GM21528 (cell line): Measurements from ENCODE around the gene ZC3H12D.

ENCODE experiments used
- ATAC-seq: cut with Tn5 transposase; IDR thresholded peaks from one replicate; pipeline ENCODE4 v1.9.1; 2021; ENCODE audit warnings: mild to moderate bottlenecking, moderate library complexity; ENCODE audit not compliant: unreplicated experiment, low FRiP score

Gene ZC3H12D

DNA sequence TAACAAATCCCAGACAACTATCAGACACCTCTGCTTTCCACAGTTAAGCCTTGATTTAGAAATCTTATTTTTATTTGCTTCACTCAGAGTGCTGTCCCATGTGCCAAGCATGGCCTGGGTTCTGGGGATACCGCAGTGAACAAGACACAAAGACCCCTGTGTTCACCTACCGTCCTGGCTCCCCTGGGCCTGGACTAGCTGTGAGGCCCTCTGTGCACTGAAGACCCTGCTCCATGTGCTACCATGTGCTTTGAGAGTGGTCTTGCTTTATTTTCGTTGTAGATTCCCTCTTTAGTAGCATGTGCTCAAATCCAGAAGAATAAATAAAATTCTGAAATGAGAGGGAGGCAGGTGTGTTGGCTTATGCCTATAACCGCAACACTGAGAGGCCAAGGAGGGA, 62.2 kb downstream of the ZC3H12D start:
- no peak for ATAC-seq

DNA sequence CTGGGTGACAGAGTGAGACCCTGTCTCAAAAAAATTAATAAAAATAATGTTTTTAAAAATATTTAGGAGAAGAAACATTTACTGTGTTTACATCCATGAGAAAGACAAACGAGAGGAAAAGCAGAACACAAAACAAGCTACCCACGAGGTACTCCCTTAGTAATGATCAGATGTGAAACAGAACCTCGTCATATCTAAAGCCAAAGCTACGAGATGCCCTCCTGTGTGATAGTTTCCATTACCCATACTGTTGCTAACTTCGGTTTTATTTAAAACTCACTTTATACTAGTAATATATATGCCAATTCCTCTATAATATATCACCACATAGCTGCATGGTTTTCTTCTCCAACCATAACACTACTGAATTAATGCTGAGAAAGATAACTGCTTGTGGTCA, 63.7 kb downstream of the ZC3H12D start:
- no peak for ATAC-seq

DNA sequence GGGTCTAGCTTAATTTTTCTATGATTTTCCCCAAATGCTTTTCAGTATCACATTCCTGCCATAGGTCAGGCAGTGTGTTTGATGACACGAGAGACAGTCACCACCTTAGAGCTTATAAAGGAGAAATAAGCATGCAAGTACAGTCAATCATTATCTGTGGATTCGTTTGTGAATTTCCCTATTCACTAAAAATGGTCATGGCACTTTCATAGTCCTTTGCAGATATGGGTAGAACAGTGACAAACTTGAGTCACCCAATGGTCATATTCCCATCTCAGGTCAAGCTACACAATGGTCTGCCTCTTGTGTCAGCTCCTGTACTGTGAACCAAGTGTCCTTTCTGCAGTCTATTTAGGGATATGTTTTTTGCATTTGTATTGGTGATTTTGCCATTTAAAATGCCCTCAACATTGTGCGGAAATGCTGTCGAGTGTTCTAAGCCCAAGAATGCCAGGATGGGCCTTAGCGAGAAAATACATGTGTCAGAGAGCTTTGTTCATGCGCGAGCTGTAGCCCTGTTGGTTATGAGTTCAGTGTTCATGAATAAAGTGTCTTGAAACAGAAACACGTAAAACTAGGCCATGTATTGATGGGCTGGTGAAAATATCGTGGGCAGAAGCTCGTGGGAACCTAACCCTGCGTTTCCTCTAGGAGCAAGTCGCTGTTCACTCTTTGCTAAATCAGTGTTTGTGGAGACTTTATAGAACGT, 65.0 kb downstream of the ZC3H12D start:
- ATAC-seq, result no peak

GRCh38 chr6:149414821-149415220, 70.0 kb downstream of the ZC3H12D start:
- ATAC-seq, result no peak

- ATAC-seq, result no peak
Measured at GRCh38 chr6:149414009-149414408, 70.8 kb downstream of the ZC3H12D start.

- no peak for ATAC-seq
Measured at GRCh38 chr6:149410557-149410956, 74.3 kb downstream of the ZC3H12D start.

GRCh38 chr6:149409617-149410016, 75.2 kb downstream of the ZC3H12D start:
- ATAC-seq, result no peak

- ATAC-seq, result no peak
Measured at GRCh38 chr6:149405823-149406765, 78.7 kb downstream of the ZC3H12D start.

DNA sequence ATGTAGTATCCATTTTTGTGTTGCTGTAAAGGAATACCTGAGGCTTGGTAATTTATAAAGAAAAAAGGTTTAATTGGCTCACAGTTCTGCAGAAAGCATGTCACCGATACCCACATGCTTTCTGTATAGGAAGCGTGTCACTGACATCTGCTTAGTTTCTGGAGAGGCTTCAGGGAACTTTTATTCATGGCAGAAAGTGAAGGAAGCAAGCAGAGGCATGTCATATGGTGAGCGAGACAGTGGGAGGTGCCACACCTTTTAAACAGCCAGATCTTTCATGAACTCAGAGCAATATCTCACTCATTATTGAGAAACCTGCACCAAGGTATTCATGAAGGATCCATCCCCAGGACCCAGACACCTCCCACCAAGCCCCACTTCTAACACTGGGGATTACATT, 81.3 kb downstream of the ZC3H12D start:
- ATAC-seq, result no peak

- no peak for ATAC-seq
Measured at GRCh38 chr6:149400050-149400449, 84.8 kb downstream of the ZC3H12D start, which contains the start of gene SUMO4. Gene SUMO4, plus strand, starts transcription at chr6:149400262. Its CDS starts 130 bp downstream, at chr6:149400392.

DNA sequence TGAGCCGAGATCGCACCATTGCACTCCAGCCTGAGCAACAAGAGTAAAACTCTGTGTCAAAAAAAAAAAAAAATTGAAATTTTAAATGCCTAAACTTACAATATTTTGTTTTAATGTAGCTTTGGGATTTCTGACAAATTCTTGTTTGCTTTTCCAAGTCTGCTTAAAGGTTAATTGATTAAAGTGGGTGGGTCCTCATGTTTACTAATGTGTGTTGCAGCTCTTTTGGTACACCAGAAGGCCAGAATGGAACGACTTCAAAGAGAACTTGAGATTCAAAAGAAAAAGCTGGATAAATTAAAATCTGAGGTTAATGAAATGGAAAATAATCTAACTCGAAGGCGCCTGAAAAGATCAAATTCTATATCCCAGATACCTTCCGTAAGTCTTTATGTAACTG, 87.4 kb downstream of the ZC3H12D start:
- ATAC-seq, result no peak
